Measurements from ENCODE around the gene SLC25A29. TPM values are rescaled to one million over a fixed set of nuclear protein-coding genes. Genes with fewer than 3 reads are reported as not detected.
A peak's percentile ranks its signal among the peaks of the same experiment; 100 is the strongest.

Gene SLC25A29
- total and polyA plus RNA-seq, 2 of the 13 experiments (the other 11 are each of a cell fraction or from before 2014, with no cell fraction given): 12.2 to 17.2 TPM

- no peak for TF ChIP-seq GATAD2A (CRISPR knock-in tag; IDR thresholded peaks at IDR 0.05)
- TF ChIP-seq CHD2 (IDR thresholded peaks at IDR 0.05; ENCODE audit: low read depth, low read length): no peak
- peak; percentile 46; the same call in 1 of the 2 replicates for TF ChIP-seq RXRA (CRISPR knock-in tag; IDR thresholded peaks at IDR 0.05)
- TF ChIP-seq ZNF724P (CRISPR knock-in tag; IDR thresholded peaks at IDR 0.05; ENCODE audit: borderline replicate concordance): no peak
- TF ChIP-seq NR0B2 (CRISPR knock-in tag; IDR thresholded peaks at IDR 0.05): no peak; the same call in 1 of the 2 replicates
- TF ChIP-seq KAT2B (IDR thresholded peaks at IDR 0.05; ENCODE audit: borderline replicate concordance, low read depth, low read length): no peak
- TF ChIP-seq AHR (CRISPR knock-in tag; IDR thresholded peaks at IDR 0.05): no peak
- TF ChIP-seq ZNF83 (CRISPR knock-in tag; IDR thresholded peaks at IDR 0.05; ENCODE audit: borderline replicate concordance): no peak
- TF ChIP-seq ZNF121 (CRISPR knock-in tag; IDR thresholded peaks at IDR 0.05): no peak
- TF ChIP-seq ZNF124 (CRISPR knock-in tag; IDR thresholded peaks at IDR 0.05): peak; percentile 42; the same call in 1 of the 2 replicates
- no peak for TF ChIP-seq KLF11 (CRISPR knock-in tag; IDR thresholded peaks at IDR 0.05)
- TF ChIP-seq, protein P1, sequence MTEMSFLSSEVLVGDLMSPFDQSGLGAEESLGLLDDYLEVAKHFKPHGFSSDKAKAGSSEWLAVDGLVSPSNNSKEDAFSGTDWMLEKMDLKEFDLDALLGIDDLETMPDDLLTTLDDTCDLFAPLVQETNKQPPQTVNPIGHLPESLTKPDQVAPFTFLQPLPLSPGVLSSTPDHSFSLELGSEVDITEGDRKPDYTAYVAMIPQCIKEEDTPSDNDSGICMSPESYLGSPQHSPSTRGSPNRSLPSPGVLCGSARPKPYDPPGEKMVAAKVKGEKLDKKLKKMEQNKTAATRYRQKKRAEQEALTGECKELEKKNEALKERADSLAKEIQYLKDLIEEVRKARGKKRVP (CRISPR knock-in tag; IDR thresholded peaks at IDR 0.05): 0 out of 4 replicates have a peak, but pooled peaks of 1 of the 2 experiments have one; percentile 41
- TF ChIP-seq, protein P2, sequence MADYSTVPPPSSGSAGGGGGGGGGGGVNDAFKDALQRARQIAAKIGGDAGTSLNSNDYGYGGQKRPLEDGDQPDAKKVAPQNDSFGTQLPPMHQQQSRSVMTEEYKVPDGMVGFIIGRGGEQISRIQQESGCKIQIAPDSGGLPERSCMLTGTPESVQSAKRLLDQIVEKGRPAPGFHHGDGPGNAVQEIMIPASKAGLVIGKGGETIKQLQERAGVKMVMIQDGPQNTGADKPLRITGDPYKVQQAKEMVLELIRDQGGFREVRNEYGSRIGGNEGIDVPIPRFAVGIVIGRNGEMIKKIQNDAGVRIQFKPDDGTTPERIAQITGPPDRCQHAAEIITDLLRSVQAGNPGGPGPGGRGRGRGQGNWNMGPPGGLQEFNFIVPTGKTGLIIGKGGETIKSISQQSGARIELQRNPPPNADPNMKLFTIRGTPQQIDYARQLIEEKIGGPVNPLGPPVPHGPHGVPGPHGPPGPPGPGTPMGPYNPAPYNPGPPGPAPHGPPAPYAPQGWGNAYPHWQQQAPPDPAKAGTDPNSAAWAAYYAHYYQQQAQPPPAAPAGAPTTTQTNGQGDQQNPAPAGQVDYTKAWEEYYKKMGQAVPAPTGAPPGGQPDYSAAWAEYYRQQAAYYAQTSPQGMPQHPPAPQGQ (CRISPR knock-in tag; IDR thresholded peaks at IDR 0.05; ENCODE audit: borderline replicate concordance): no peak
- TF ChIP-seq ZNF792 (CRISPR knock-in tag; IDR thresholded peaks at IDR 0.05): no peak
- TF ChIP-seq ZMYM2 (CRISPR knock-in tag; IDR thresholded peaks at IDR 0.05): 0 out of 2 replicates have a peak, but pooled peaks have one; percentile 19
- TF ChIP-seq NFKB2 (CRISPR knock-in tag; IDR thresholded peaks at IDR 0.05; ENCODE audit: borderline replicate concordance): no peak
- TF ChIP-seq ATF1 (CRISPR knock-in tag; IDR thresholded peaks at IDR 0.05): no peak
- 0 out of 2 replicates have a peak, but pooled peaks have one; percentile 35 for TF ChIP-seq GLI4 (CRISPR knock-in tag; IDR thresholded peaks at IDR 0.05; ENCODE audit: borderline replicate concordance)
- TF ChIP-seq, protein P3, sequence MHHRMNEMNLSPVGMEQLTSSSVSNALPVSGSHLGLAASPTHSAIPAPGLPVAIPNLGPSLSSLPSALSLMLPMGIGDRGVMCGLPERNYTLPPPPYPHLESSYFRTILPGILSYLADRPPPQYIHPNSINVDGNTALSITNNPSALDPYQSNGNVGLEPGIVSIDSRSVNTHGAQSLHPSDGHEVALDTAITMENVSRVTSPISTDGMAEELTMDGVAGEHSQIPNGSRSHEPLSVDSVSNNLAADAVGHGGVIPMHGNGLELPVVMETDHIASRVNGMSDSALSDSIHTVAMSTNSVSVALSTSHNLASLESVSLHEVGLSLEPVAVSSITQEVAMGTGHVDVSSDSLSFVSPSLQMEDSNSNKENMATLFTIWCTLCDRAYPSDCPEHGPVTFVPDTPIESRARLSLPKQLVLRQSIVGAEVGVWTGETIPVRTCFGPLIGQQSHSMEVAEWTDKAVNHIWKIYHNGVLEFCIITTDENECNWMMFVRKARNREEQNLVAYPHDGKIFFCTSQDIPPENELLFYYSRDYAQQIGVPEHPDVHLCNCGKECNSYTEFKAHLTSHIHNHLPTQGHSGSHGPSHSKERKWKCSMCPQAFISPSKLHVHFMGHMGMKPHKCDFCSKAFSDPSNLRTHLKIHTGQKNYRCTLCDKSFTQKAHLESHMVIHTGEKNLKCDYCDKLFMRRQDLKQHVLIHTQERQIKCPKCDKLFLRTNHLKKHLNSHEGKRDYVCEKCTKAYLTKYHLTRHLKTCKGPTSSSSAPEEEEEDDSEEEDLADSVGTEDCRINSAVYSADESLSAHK (CRISPR knock-in tag; IDR thresholded peaks at IDR 0.05; ENCODE audit: borderline replicate concordance): no peak
- TF ChIP-seq, protein P4, sequence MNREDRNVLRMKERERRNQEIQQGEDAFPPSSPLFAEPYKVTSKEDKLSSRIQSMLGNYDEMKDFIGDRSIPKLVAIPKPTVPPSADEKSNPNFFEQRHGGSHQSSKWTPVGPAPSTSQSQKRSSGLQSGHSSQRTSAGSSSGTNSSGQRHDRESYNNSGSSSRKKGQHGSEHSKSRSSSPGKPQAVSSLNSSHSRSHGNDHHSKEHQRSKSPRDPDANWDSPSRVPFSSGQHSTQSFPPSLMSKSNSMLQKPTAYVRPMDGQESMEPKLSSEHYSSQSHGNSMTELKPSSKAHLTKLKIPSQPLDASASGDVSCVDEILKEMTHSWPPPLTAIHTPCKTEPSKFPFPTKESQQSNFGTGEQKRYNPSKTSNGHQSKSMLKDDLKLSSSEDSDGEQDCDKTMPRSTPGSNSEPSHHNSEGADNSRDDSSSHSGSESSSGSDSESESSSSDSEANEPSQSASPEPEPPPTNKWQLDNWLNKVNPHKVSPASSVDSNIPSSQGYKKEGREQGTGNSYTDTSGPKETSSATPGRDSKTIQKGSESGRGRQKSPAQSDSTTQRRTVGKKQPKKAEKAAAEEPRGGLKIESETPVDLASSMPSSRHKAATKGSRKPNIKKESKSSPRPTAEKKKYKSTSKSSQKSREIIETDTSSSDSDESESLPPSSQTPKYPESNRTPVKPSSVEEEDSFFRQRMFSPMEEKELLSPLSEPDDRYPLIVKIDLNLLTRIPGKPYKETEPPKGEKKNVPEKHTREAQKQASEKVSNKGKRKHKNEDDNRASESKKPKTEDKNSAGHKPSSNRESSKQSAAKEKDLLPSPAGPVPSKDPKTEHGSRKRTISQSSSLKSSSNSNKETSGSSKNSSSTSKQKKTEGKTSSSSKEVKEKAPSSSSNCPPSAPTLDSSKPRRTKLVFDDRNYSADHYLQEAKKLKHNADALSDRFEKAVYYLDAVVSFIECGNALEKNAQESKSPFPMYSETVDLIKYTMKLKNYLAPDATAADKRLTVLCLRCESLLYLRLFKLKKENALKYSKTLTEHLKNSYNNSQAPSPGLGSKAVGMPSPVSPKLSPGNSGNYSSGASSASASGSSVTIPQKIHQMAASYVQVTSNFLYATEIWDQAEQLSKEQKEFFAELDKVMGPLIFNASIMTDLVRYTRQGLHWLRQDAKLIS (CRISPR knock-in tag; IDR thresholded peaks at IDR 0.05): no peak
Measured at GRCh38 chr14:100306101-100306997, at the start of gene SLC25A29 (continued).
